ENCODE results near the gene OR51I2.

Gene OR51I2

GRCh38 chr11:5460983-5461621 is 12.0 kb downstream of the OR51I2 start:
- TF ChIP-seq, protein P1, sequence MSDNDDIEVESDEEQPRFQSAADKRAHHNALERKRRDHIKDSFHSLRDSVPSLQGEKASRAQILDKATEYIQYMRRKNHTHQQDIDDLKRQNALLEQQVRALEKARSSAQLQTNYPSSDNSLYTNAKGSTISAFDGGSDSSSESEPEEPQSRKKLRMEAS (IDR thresholded peaks at IDR 0.05), result no peak

DNA sequence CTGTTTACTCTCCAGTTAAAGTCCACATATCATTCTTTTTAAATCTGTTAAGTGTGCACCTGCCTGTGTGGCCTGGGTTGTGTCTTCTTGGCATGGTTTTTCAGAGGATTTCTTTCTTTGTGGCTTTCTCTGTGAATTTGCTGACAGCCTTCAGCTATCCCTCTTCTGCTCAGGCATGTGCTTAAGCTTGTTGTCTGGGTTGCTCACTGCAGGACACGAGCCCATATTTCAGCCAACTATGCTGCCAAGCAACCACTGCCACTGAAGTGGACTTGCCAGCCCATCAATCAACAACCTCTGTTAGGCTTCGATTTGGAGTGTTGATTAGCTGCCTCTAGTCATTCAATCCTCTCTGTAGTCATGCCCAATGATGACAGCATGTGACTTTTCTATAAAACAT is 18.4 kb downstream of the OR51I2 start:
- no peak for TF ChIP-seq RAD21 (IDR thresholded peaks at IDR 0.05; ENCODE audit: low read depth)
- no peak for TF ChIP-seq FOXM1 (IDR thresholded peaks at IDR 0.05; ENCODE audit: borderline replicate concordance, low read depth)
- no peak for TF ChIP-seq EP300 (IDR thresholded peaks at IDR 0.05; ENCODE audit: borderline replicate concordance)
- TF ChIP-seq NFIC (IDR thresholded peaks at IDR 0.05), result no peak
- no peak for TF ChIP-seq USF1 (IDR thresholded peaks at IDR 0.05)
- no peak for TF ChIP-seq EGR1 (IDR thresholded peaks at IDR 0.05)
- no peak for TF ChIP-seq TEAD4 (IDR thresholded peaks at IDR 0.05)
- TF ChIP-seq, protein P1 (IDR thresholded peaks at IDR 0.05), result no peak
- TF ChIP-seq ZBTB7A (IDR thresholded peaks at IDR 0.05; ENCODE audit: low read depth), result no peak
- no peak for TF ChIP-seq CEBPB (IDR thresholded peaks at IDR 0.05)
- TF ChIP-seq, protein P2, sequence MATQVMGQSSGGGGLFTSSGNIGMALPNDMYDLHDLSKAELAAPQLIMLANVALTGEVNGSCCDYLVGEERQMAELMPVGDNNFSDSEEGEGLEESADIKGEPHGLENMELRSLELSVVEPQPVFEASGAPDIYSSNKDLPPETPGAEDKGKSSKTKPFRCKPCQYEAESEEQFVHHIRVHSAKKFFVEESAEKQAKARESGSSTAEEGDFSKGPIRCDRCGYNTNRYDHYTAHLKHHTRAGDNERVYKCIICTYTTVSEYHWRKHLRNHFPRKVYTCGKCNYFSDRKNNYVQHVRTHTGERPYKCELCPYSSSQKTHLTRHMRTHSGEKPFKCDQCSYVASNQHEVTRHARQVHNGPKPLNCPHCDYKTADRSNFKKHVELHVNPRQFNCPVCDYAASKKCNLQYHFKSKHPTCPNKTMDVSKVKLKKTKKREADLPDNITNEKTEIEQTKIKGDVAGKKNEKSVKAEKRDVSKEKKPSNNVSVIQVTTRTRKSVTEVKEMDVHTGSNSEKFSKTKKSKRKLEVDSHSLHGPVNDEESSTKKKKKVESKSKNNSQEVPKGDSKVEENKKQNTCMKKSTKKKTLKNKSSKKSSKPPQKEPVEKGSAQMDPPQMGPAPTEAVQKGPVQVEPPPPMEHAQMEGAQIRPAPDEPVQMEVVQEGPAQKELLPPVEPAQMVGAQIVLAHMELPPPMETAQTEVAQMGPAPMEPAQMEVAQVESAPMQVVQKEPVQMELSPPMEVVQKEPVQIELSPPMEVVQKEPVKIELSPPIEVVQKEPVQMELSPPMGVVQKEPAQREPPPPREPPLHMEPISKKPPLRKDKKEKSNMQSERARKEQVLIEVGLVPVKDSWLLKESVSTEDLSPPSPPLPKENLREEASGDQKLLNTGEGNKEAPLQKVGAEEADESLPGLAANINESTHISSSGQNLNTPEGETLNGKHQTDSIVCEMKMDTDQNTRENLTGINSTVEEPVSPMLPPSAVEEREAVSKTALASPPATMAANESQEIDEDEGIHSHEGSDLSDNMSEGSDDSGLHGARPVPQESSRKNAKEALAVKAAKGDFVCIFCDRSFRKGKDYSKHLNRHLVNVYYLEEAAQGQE (IDR thresholded peaks at IDR 0.05; ENCODE audit: low read depth), result no peak
- TF ChIP-seq CREB1 (IDR thresholded peaks at IDR 0.05; ENCODE audit: low read depth), result no peak
- TF ChIP-seq TAF1 (IDR thresholded peaks at IDR 0.05; ENCODE audit: low read depth), result no peak
- no peak for TF ChIP-seq YY1 (IDR thresholded peaks at IDR 0.05; ENCODE audit: low read depth)
- no peak for TF ChIP-seq TCF12 (IDR thresholded peaks at IDR 0.05; ENCODE audit: low read depth)

DNA sequence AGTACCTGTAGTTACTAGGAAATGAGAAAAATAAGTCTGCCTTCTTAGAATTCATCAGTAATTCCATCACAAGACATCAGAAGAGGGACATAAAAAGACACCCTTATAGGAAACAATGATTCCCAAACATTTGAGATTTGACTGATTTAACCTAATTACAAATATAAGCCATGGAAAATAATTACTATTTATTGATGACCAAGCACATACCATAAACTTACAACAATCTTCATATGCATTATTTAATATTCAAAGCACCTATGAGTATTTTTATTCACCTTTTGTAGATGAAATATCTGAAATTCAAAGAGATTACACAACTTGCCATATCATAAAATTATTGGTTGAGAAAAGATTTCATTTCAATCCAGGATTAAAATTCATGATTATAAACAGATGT is 24.8 kb downstream of the OR51I2 start:
- TF ChIP-seq, protein P1 (IDR thresholded peaks at IDR 0.05), result no peak
- TF ChIP-seq EGR1 (IDR thresholded peaks at IDR 0.05) (no peak), TAF1 (IDR thresholded peaks at IDR 0.05; ENCODE audit: low read depth) (no peak), USF1 (IDR thresholded peaks at IDR 0.05) (no peak), FOXM1 (IDR thresholded peaks at IDR 0.05; ENCODE audit: borderline replicate concordance, low read depth) (no peak), YY1 (IDR thresholded peaks at IDR 0.05; ENCODE audit: low read depth) (no peak), NFIC (IDR thresholded peaks at IDR 0.05) (no peak), ZBTB7A (IDR thresholded peaks at IDR 0.05; ENCODE audit: low read depth) (no peak), TEAD4 (IDR thresholded peaks at IDR 0.05) (no peak), RAD21 (IDR thresholded peaks at IDR 0.05; ENCODE audit: low read depth) (no peak), CREB1 (IDR thresholded peaks at IDR 0.05; ENCODE audit: low read depth) (no peak), CEBPB (IDR thresholded peaks at IDR 0.05) (no peak), EP300 (IDR thresholded peaks at IDR 0.05; ENCODE audit: borderline replicate concordance) (no peak), TCF12 (IDR thresholded peaks at IDR 0.05; ENCODE audit: low read depth) (no peak)
- TF ChIP-seq, protein P2 (IDR thresholded peaks at IDR 0.05; ENCODE audit: low read depth), result no peak

- no peak for TF ChIP-seq TAF1 (IDR thresholded peaks at IDR 0.05; ENCODE audit: low read depth)
- TF ChIP-seq, protein P2 (IDR thresholded peaks at IDR 0.05; ENCODE audit: low read depth), result no peak
- TF ChIP-seq CREB1 (IDR thresholded peaks at IDR 0.05; ENCODE audit: low read depth), result no peak
- peak; percentile 60 for TF ChIP-seq RAD21 (IDR thresholded peaks at IDR 0.05; ENCODE audit: low read depth)
- no peak for TF ChIP-seq FOXM1 (IDR thresholded peaks at IDR 0.05; ENCODE audit: borderline replicate concordance, low read depth)
Measured at GRCh38 chr11:5476186-5476819, 27.2 kb downstream of the OR51I2 start.
